GM18526 (cell line): ENCODE results near the gene SOS1.

Source experiments
- POLR2A ChIP-seq: IDR thresholded peaks from 3 replicates; pipeline ENCODE4 v1.6.1; 2011; ENCODE audit not compliant: insufficient read length; ENCODE audit errors: extremely low read depth

Gene SOS1

DNA sequence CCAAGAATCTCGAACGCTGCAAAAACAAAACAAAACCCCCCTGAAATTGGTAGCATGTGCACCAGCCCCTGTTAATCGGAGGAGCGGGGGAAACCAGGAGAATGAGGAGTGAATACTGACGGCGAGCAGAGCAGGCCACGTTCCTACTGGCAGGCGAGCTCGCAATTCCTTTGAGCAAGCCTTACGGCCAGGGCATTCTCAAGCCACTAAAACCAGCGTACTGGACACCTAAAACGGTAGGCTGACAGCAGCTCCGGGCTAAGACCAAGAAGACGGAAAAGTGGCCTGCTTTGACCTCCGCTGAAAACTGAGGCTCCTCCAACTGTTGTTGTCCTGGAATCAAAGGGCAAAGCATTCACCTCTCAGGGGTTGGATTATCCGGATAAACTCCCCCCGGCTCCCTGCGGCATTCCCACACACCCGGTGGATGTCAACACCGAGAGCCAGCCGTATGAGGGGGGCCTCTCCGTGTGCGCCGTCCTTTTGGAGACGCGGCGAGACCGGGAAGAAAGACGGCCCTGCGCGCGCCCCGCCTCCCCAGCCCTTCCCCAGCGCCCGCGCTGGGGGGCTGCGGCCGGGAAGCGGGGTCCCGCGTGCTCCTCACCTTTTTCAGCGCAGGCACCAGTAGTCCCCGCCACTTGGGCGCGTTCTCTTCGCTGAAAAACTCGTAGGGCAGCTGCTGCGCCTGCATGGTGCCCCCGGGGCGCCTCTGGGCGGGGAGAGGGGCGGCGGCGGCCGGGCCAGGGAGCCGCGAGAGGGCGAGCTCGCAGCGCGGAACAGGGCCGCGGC lies 925 bp downstream of the SOS1 start:
- no peak for TF ChIP-seq POLR2A

DNA sequence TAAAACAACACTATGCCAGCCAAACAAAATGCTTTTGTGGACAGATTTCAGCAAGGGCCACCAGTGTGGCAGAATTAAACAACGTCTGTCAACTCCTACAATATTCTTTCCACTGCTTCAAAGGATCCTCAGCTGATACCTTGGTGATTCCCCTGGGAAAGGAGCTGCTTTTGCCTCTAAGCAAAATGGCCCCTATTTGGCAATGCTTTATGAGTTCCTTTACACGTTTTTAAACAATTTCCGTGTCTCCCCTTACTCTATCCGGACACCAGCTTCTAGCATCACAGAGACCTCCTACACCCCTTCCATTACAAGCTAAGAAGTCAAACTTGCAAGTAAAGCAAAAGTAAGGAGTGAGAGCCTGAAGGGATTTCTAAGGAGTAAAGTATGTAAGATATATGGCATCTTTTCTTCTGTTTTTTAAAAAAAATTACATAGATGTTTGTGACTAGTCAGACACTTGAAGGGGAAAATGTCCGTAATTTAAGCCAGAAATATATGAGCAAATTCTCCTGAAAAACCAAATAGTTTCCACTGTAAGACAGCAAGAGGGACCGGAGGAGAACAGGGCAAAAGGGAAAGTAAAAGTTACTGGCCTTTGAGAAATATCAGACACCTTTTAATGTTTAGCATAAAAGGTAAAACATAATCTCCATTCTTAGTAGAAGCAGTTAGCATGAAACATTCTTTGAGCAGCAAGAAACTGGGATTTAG lies 1.9 kb downstream of the SOS1 start:
- no peak for TF ChIP-seq POLR2A

GRCh38 chr2:39115556-39115955 lies 5.3 kb downstream of the SOS1 start:
- TF ChIP-seq POLR2A, result no peak

- no peak for TF ChIP-seq POLR2A
These were observed 6.1 kb downstream of the SOS1 start for GRCh38 chr2:39114771-39115170.

DNA sequence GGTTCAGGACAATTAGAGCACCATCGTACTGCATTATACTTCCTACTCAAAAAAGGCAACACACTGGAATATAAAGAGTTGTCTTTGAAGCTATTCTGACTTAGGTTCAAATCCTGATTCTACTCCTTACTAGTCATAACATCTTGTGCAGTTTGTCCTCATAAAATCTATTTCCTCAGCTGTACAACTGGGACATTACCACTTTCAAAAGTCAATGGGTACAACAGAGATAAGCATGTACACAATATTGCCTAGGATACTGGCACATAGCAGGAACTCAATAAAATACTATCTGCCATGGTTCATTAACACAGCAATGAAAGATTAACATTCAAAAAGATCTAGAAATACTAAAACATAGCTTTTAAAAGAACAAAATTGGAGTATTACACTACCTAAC lies 11.3 kb downstream of the SOS1 start:
- TF ChIP-seq POLR2A, result no peak

- TF ChIP-seq POLR2A, result no peak
These were observed 12.5 kb downstream of the SOS1 start for GRCh38 chr2:39108377-39108776.

DNA sequence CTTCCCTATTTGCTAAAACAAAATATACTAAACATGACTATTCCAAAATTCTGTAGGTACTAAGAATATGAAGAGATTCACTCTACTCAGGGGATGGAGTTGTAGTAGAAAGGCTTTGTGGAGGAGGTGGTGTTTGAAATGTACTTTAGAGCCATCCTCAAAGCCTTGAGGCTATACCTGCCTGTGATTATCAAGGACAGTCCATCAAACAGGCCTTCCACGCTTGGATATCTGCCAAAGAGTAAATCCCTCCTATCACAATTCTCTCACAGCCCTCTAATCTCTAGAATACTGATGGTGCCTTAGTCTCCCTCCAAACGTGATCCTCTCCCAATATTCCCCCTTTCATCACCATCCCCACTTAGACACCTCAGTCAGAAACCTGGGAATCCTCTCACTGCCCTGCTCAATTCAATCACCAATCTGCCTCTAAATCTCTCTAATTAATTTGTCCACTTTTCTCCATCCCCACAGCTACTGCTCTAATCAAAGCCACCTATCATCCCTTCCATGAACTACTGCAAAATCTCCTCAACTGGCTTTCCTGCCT lies 13.1 kb downstream of the SOS1 start:
- no peak for TF ChIP-seq POLR2A

GRCh38 chr2:39107156-39107555 lies 13.7 kb downstream of the SOS1 start:
- no peak for TF ChIP-seq POLR2A

- TF ChIP-seq POLR2A, result no peak
These were observed 20.8 kb downstream of the SOS1 start for GRCh38 chr2:39099870-39100728.

- no peak for TF ChIP-seq POLR2A
These were observed 21.5 kb downstream of the SOS1 start for GRCh38 chr2:39099310-39099869.

DNA sequence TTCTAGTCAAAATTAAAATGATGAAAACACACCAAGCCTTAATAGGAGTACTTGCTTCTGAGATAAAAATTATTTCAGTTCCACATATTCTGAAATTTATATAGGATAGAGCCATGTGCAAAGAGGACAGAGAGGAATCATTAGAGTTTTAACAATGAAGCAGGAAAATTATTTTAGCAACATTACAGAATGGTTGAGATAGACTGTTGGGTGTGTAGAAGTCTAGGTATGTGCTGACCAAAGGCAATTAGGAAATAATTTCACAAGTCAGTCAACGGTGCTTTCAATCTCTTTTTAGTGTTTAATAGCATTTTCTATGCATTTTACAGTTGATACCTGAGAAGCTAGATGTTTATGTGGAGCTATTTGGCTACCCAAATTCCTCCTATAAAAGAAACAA lies 25.2 kb downstream of the SOS1 start:
- no peak for TF ChIP-seq POLR2A

DNA sequence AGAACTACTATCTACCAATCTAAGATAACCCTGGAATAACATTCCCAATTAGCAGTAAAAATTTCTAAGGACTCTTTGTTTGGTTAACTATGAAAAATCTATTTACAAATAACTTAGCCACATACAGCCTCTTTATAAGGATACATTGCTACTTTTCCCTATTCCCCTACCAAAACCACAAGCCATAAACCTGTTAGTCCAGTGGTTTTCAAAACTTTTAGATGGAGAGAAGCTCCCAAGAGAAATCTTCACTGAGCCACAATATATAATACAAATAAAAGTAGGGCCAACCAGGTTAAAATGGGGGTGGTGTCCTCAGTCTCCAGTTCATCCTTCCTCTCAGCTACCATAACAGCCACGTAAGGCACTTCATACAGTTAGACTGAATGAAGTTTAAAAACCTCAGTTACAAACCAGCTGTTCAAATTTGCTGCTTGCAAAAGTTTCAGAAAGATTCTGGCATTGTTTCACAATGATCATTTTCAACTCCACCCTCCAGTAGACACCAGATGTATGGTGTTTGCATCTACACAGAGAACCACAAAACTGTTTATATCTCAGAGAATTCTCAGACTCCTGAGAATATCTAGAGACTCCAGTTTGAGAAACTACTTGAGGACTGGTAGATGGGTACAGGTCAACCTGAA lies 26.0 kb downstream of the SOS1 start:
- no peak for TF ChIP-seq POLR2A

DNA sequence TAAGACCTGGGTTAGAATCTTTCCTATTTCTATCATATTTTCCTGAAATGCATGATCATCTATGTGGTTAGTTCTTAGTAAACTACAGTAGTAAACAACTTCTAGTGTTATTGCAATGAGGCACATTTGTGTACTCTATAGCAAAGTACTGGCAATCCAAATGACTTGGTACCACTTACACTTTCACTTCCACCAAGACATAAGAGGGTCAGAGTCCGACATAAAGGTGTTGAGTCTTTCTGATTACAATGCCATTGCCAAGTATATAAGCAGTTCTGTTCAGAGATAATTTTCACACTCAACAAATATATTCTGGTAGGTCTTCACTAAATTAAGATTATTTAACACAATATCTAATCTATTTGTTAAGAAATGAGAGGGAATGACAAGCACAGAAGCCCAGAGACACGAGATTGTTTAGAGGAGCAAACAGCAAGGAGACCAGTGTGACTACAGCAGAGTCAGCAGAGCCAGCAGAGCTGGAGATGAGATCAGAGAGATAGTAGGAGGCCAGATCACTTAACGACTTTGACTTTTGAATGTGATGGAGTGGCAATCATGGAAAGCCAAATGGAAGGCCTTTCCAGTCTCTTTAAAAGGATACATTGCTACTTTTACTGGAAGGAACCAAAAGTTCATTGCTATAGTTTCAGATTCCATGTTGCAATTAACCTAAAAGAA lies 27.5 kb downstream of the SOS1 start:
- TF ChIP-seq POLR2A, result no peak

- TF ChIP-seq POLR2A, result no peak
These were observed 29.3 kb downstream of the SOS1 start for GRCh38 chr2:39091543-39091942.
